PC-9 (cell line): ENCODE measurements around the gene LIN28B.

Experiments
- CTCF ChIP-seq: fragments of 200-600 bp; sonication (generic); conservative IDR thresholded peaks from 2 replicates; pipeline ENCODE4 v1.6.1; 2017; ENCODE audit warnings: mixed run types, antibody characterized with exemption, mild to moderate bottlenecking, moderate library complexity
- EZH2 ChIP-seq: fragments of 200-600 bp; sonication (generic); IDR thresholded peaks from 2 replicates; pipeline ENCODE4 v1.8.0; 2017; ENCODE audit warnings: antibody characterized with exemption, low read depth

DNA sequence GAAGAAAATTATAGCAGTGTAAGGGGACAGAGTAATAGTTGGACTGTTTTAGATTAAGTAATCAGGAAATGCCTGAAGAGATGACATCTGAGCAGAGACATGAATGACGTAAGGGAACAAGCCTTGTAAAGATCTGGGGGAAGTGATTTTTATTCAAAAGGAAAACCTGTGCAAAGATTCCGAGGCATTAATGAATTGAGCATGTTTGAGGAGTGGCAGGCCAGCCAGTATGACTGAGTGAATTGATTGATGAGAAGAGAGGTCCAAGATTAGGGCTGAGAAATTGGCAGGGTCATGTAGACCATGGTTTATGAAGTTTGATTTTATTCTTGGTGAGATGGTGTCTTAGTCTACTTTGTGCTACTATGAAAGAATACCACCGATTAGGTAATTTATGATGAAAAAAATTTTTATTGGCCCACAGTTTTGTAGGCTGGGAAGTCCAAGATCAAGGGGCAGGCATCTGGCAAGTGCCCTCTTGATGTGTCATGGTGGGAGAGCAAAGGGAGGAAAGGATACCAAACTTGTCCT is 95.1 kb downstream of the LIN28B start:
- TF ChIP-seq CTCF = no peak
- TF ChIP-seq EZH2 = no peak
